Epithelial cell of proximal tubule (primary cell): ENCODE data around the gene IGF1R. TPM values are rescaled to one million over a fixed set of nuclear protein-coding genes. Genes with fewer than 3 reads are reported as not detected.
A peak's percentile ranks its signal among the peaks of the same experiment; 100 is the strongest.

ENCODE experiments used
- DNase-seq: peaks from one replicate; pipeline ENCODE4 v3.0.0-alpha.2; 2011; ENCODE audit warnings: low read depth
- H3K4me3 ChIP-seq: 2 replicates; pipeline ENCODE4 v1.5.1; 2011; ENCODE audit warnings: low read depth, mild to moderate bottlenecking, low read length
- CTCF ChIP-seq: conservative IDR thresholded peaks from 2 replicates; pipeline ENCODE4 v1.5.1; 2012; ENCODE audit warnings: low read depth, mild to moderate bottlenecking, low read length
- total RNA-seq: library from RNA; depleted of rRNA; stranded (reverse); fragments of >200 nt; gene quantifications from 2 replicates; pipeline ENCODE4 v1.2.3, GENCODE V29; 2015

The IGF1R gene
- total RNA-seq, 1 donor from 2014 or later = 14.5 TPM

DNA sequence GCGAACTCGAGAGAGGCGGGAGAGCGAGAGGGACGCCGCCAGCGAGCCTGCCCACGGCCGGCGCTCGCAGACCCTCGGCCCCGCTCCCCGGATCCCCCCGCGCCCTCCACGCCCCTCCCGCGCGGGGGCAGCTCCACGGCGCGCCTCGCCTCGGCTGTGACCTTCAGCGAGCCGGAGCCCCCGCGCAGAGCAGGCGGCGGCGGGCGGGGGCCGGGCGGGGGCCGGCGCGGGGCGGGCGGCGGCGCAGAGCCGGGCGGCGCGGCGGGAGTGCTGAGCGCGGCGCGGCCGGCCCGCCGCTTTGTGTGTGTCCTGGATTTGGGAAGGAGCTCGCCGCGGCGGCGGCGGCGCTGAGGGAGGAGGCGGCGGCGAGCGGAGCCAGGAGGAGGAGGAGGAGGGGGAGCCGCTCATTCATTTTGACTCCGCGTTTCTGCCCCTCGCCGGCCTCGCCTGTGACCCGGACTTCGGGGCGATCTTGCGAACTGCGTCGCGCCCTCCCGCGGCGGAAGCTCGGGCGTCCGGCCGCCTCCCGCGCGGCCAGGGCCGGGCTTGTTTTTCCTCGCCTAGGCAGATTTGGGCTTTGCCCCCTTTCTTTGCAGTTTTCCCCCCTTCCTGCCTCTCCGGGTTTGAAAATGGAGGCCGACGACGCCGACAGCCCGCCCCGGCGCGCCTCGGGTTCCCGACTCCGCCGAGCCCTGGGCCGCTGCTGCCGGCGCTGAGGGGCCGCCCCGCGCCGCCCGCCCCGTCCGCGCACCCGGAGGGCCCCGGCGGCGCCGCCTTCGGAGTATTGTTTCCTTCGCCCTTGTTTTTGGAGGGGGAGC, 524 bp downstream of the IGF1R start:
- TF ChIP-seq CTCF = no peak
- peak overlapping the region; percentile 92 for H3K4me3 ChIP-seq
- DNase-seq = no peak

- no peak for DNase-seq
Observed at GRCh38 chr15:98649472-98650416, 1.4 kb downstream of the IGF1R start.

GRCh38 chr15:98650417-98651035, 2.2 kb downstream of the IGF1R start:
- DNase-seq = no peak

More at GRCh38 chr15:98649472-98650416, 1.4 kb downstream of the IGF1R start:
- H3K4me3 ChIP-seq = peak overlapping the region; percentile 92
- TF ChIP-seq CTCF = peak; percentile 13

DNA sequence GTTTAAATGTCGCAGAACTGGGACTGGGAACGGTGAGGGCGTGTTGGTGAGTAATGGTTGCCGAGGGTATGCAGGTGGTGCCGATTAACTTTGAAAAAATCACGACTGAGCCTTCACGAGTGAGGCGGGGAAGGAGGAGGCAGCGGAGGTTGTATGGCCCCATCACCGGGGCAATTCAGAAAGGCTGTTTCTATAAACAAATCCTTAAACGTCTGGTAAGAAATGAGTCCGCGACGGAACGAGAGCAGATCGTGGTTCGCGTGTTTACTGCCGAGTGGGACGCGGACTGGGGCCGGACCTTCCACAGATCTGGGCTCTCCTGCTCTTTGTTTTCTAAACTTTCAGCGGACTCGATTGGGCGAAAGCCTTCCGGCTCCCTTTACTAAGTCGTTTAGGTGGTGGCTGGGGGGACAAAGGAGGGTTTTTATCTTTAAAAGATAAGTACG, 2.7 kb downstream of the IGF1R start:
- TF ChIP-seq CTCF = no peak

More at GRCh38 chr15:98650417-98651035, 2.2 kb downstream of the IGF1R start:
- no peak for TF ChIP-seq CTCF
- peak overlapping the region; percentile 92 for H3K4me3 ChIP-seq

GRCh38 chr15:98651581-98652220, 3.4 kb downstream of the IGF1R start:
- DNase-seq = no peak
- peak overlapping the region; percentile 92 for H3K4me3 ChIP-seq
- no peak for TF ChIP-seq CTCF

More for the DNA sequence above, 2.7 kb downstream of the IGF1R start:
- H3K4me3 ChIP-seq = peak overlapping the region; percentile 92
- DNase-seq = no peak

DNA sequence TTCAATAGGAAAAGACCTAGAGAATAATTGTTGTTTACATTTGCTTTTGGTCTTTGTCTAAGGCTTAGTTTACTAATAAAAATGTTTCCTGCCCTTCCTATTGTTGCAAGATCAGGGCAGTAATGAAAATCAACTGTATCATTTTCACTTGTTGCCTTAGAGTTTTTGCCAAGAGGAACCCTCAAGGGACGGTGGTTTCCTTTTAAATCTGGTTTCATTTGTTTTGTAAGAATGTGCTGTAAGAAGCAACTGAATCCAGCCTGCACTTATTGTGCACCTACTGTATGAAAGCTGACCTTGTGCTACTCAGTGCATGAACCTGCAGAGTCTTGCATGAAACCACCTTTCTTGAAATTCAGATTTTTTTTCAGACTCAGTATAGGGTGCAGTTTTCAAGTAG, 5.3 kb downstream of the IGF1R start:
- peak overlapping the region; percentile 3 for H3K4me3 ChIP-seq
- no peak for TF ChIP-seq CTCF

More for the DNA sequence above, 5.3 kb downstream of the IGF1R start:
- DNase-seq = no peak
